HG03439 (cell line): ENCODE results near the gene LRP1B.
"Not testable (repeated sequence)": the region's sequence is repeated elsewhere in the genome, so short reads cannot be mapped to it uniquely, and the experiment has no call there.

Experiments used
- ATAC-seq: cut with Tn5 transposase; IDR thresholded peaks from one replicate; pipeline ENCODE4 v1.9.1; 2021; ENCODE audit warnings: mild to moderate bottlenecking, moderate library complexity; ENCODE audit not compliant: unreplicated experiment

LRP1B gene

DNA sequence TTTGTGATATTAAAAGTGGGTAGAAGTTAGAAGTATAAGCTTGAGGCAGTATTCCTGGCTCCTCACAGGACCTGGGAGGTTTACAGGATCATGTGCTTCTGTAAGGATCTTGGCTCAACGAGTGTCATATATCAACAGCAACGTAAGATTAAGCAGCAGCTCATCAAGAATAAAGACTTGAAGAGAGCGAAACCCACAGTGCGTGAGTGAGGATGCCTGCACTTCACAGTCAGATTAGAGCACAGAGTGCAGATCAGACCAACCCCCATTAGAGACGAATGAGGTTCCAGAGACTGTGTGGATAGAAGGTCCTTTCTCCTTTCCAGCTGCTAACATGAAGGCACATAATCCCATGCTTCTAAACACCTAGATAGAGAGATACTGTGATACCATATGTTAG, 1693.9 kb downstream of the LRP1B start:
- ATAC-seq = no peak

GRCh38 chr2:140427033-140427432, 1703.8 kb downstream of the LRP1B start:
- ATAC-seq = not testable (repeated sequence)

DNA sequence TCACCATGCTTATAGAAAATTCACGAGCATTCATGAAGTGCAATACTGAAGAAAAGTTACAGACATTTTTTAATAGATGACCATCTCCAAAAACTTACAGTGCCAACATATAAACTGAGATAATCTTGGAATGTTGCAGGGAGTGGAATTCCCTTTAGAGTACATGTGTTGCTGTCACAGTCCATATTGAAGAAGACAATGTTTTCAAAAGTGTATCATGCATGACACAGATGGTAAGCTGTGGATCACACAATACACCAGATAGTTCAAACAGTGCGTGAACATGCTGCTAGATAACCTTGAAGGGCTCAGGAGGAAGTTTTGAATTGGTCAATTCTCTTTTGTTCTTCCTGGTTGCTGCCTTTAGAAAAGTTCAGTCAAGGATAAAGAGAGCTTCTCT, 1706.3 kb downstream of the LRP1B start:
- ATAC-seq = no peak

GRCh38 chr2:140422759-140423158, 1708.1 kb downstream of the LRP1B start:
- no peak for ATAC-seq

DNA sequence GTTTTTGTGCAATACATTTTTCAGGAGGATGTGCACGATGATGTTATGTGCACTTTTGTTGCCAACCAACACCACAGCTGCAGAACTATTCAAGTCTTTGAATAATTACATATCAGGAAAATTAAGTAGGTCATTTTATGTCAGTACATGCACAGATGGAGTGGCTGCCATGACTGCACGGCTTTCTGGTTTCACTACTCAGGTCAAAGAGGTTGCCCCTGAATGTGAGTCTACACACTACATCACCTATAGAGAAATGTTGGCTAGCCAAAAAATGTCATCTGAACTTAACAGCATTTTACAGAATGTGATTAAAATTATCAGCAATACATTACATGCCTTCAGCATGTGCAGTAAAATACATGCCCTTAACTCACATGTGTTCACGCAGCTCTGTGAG, 1713.3 kb downstream of the LRP1B start:
- ATAC-seq = no peak

DNA sequence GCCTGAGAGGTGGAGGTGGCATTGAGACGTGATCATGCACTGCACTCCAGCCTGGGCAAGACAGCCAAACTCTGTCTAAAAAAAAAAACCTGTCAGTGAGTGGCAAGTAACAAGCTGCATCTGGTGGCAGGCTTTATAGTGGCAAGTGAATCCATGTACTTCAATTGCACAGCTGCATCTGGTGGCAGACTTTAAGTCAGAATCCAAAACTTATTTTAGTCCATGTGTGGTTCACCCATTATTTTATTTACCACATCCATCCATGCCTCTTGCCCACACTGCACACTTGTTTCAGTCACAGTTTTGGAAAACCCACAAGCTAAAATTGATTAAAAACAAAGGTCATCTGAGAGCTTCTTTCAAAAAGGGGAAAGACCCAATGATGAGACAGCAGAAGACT, 1714.2 kb downstream of the LRP1B start:
- no peak for ATAC-seq

GRCh38 chr2:140415035-140415434, 1715.8 kb downstream of the LRP1B start:
- not testable (repeated sequence) for ATAC-seq

DNA sequence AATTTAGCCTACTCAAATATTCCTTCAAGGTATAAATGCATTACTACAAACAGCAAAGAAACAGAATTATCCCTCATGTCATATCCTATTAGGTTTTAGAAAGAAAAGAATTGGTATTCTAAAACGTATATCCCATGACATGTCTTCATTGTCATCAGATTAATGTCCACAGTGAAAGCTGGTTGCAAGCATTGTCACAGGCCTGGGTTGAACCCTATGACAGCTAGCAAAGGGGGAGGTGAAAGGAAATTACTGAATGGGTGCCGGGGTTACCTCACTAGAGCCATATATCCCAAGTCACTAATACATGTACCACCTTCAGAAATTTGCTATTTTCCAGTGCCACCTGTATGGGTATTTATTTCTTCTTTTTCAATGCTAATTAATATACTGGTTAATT, 1720.1 kb downstream of the LRP1B start:
- ATAC-seq = no peak

GRCh38 chr2:140401056-140401455, 1729.8 kb downstream of the LRP1B start:
- no peak for ATAC-seq

DNA sequence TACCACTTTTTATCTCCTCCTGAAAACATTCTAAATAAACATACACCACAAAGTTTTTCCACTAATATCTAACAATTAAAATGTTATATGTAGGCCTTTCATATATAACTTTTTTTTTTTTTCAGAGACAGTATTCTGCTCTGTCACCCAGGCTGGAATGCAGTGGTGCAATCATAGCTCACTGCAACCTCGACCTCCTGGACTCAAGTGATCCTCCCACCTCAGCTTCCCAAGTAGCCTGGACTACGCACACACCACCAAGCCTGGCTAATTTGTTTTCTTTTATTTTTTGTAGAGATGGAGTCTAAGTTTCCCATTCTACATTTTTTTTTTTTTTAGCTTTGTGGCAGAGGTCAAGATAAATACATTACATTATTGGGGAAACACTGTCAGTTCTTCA, 1738.0 kb downstream of the LRP1B start:
- no peak for ATAC-seq

- ATAC-seq = no peak
Observed at GRCh38 chr2:140384946-140385345, 1745.9 kb downstream of the LRP1B start.

DNA sequence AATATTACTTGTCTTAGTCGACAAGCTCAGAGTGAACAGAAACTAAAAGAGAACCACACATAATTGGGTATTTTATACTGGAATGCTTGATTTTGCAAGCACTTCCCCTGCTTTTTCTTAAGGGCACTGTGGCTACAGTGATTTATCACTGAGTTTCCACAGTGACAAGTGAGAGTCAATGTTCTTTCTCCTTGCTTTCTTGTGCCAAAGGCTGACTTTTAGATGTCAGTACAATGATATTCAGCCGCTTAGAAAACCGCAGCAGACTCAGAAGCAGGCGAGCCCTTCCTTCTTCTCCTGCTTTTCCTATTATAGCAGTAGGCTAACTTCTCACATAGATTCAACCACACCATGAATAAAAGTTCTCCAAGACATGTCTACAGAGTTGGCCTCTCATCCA, 1747.0 kb downstream of the LRP1B start:
- no peak for ATAC-seq

DNA sequence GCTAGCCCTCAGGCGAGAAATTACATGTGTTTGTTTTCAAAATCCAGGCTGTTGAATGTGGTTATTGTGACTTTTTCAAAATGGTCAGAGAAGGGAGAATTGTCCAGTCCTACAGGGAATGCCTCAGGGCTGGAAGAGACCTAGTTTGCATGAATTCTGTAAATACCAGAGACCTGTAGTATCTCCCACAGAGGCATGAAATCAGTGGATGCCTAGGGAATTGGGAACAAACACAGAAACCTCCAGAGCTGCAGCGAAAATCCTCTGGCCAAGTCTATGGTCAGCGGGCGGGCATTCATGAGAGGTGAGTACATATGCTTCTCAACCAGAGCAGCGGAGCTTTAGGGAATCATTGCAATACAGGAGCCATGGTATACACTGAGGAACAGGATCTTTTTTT, 1754.1 kb downstream of the LRP1B start:
- no peak for ATAC-seq

DNA sequence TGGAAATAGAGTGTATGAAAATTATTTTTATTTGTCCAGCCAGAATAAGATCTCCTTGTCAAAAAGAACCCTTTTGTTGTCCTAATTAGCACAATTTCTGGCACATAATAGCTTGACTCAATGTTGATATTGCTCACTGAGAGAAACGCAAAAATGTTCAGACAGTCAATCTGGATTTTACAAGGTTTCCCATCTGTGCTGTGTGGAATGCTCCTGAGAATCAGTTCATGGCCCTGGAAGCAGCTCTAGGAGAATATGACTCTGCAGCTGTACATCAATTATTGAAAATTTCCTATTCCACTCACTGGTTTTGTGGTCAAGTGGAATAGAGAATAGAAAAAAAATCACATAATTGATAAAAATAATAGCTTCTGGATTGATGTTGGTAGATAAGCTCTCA, 1767.7 kb downstream of the LRP1B start:
- no peak for ATAC-seq

DNA sequence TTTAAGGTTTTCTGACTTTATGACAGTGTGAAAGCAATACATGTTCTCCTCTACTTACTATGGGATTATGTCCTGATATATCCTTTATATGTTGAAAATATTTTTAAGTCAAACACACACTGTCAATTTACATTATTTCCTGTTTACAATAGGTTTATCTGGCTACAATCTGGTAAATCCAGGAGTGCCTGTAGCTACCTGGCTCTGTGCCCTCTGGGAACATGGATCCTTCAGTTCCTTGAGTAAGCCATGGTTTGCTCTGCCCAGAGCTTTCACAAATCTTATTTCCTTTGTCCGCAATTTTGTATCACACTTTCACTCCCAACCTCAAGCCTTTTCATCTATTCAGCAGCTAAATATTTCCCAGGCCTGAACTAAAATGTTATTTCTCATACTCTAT, 1768.5 kb downstream of the LRP1B start:
- ATAC-seq = no peak

DNA sequence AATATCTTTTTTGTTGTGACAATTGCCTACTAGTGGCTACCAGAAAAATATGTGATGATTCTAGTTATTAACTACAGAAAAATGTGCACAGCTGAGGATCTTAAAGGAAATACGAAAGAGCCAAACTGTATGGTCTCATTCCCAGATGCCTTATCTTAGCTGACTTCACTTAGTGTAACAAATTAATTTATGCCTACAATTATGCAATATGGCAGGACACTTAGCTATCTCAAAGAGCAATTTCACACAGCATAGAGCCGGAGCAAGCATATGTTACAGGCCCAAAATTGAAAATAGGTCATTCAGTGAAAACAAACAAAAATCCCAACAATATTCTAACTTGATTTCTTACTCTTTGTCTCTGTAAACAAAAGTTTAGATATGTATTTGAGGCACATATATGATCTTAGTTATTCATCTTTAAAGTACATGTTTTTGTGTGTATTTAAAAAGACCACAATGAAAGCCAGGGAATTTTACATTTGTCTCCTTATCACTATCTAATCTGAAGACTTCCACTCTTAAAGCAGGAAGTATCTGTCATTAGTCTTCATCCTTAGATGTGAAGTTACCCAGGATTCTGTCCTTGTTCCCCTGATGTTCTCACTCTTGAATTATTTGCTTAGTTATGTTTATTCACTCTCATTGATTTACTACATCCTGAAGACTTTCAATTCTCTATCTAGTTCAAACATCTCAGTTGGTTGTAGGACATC, 1771.6 kb downstream of the LRP1B start:
- no peak for ATAC-seq

GRCh38 chr2:140356697-140357096, 1774.1 kb downstream of the LRP1B start:
- no peak for ATAC-seq

GRCh38 chr2:140355511-140356090, 1775.2 kb downstream of the LRP1B start:
- ATAC-seq = no peak

- ATAC-seq = no peak
Observed at GRCh38 chr2:140354544-140354943, 1776.3 kb downstream of the LRP1B start.

GRCh38 chr2:140353541-140353940, 1777.3 kb downstream of the LRP1B start:
- no peak for ATAC-seq

- no peak for ATAC-seq
Observed at GRCh38 chr2:140351692-140352091, 1779.1 kb downstream of the LRP1B start.

- no peak for ATAC-seq
Observed at GRCh38 chr2:140349695-140350094, 1781.1 kb downstream of the LRP1B start.

- no peak for ATAC-seq
Observed at GRCh38 chr2:140348826-140349225, 1782.0 kb downstream of the LRP1B start.
